Muscle of back (tissue), 11 donors: ENCODE data around the gene RREB1. TPM values are rescaled to one million over a fixed set of nuclear protein-coding genes. Genes with fewer than 3 reads are reported as not detected.

Experiments used
- DNase-seq, 3 donors: peaks; one replicate each; pipeline versions ENCODE4 v3.0.0 to v3.0.0-alpha.2; 2013
- polyA plus RNA-seq, 10 donors: library from polyadenylated mRNA; unstranded; fragments of 120-200 nt; gene quantifications; one replicate each; pipeline ENCODE4 v1.2.1, GENCODE V29; 2013; ENCODE audit not compliant: insufficient read length in 10 of 10

Gene RREB1
- polyA plus RNA-seq, 10 donors: 15.1 to 22.1 (median 17.5) TPM

GRCh38 chr6:7189101-7189758 is 81.5 kb downstream of the RREB1 start:
- no peak for DNase-seq

- DNase-seq: no peak
Observed at GRCh38 chr6:7190791-7191190, 83.0 kb downstream of the RREB1 start.

- no peak for DNase-seq
Observed at GRCh38 chr6:7193122-7193521, 85.4 kb downstream of the RREB1 start.

GRCh38 chr6:7194657-7195056 is 86.9 kb downstream of the RREB1 start:
- DNase-seq: no peak

- DNase-seq: no peak
Observed at GRCh38 chr6:7195339-7196018, 87.7 kb downstream of the RREB1 start.

GRCh38 chr6:7196019-7196402 is 88.2 kb downstream of the RREB1 start:
- no peak for DNase-seq

- DNase-seq: no peak
Observed at GRCh38 chr6:7196685-7197283, 89.0 kb downstream of the RREB1 start.

GRCh38 chr6:7197747-7198146 is 90.0 kb downstream of the RREB1 start:
- no peak for DNase-seq

GRCh38 chr6:7198833-7199800 is 91.4 kb downstream of the RREB1 start:
- no peak for DNase-seq

- DNase-seq: no peak
Observed at GRCh38 chr6:7200598-7201443, 93.1 kb downstream of the RREB1 start.

- DNase-seq: no peak
Observed at GRCh38 chr6:7201444-7201731, 93.6 kb downstream of the RREB1 start.

GRCh38 chr6:7201732-7202541 is 94.2 kb downstream of the RREB1 start:
- DNase-seq: peak in 1 of 3 donors; percentile 54

GRCh38 chr6:7202950-7203349 is 95.2 kb downstream of the RREB1 start:
- DNase-seq: no peak

GRCh38 chr6:7203939-7204338 is 96.2 kb downstream of the RREB1 start:
- no peak for DNase-seq

GRCh38 chr6:7204726-7205125 is 97.0 kb downstream of the RREB1 start:
- DNase-seq: no peak

- no peak for DNase-seq
Observed at GRCh38 chr6:7207720-7208119, 100.0 kb downstream of the RREB1 start.

- no peak for DNase-seq
Observed at GRCh38 chr6:7213416-7213815, 105.7 kb downstream of the RREB1 start.

GRCh38 chr6:7214468-7214867 is 106.7 kb downstream of the RREB1 start:
- no peak for DNase-seq

GRCh38 chr6:7215131-7215530 is 107.4 kb downstream of the RREB1 start:
- DNase-seq: no peak

GRCh38 chr6:7215798-7216231 is 108.1 kb downstream of the RREB1 start:
- no peak for DNase-seq
